ENCODE data around the gene SLC27A3.

- TF ChIP-seq CTCF (conservative IDR thresholded peaks at IDR 0.05 in 1 of 2, IDR thresholded peaks at IDR 0.05 in 1 of 2; ENCODE audit: extremely low read depth in 1 of 2, insufficient read depth in 1 of 2, low read depth in 1 of 2, low read length in 2 of 2) (no peak), EZH2 (IDR thresholded peaks at IDR 0.05; ENCODE audit: borderline replicate concordance, low read length) (no peak)
These were observed 26.8 kb downstream of the SLC27A3 start for GRCh38 chr1:153801786-153802697.
